ENCODE data around the gene GNAZ. TPM values are rescaled to one million over a fixed set of nuclear protein-coding genes. Genes with fewer than 3 reads are reported as not detected.

The GNAZ gene
- total RNA-seq, 4 donors from 2014 or later, result 4.2 to 8.2 (median 4.8) TPM

- H3K4me1 ChIP-seq, result peaks cover 22 to 31% of the 10 kb centered on the region in 2 donors
- intact Hi-C loops (cut with DNase I), result no loop called here
- no peaks in the 10 kb centered on the region for H3K9me3 ChIP-seq
- no peak overlapping the region for H3K4me3 ChIP-seq (replicated peaks in 1 of 3)
- H3K27ac ChIP-seq, result no peak overlapping the region
- 98 to 100% methylated on average over 3 to 44 of the region's 45 CpGs for WGBS, 2 donors
- no peaks in the 10 kb centered on the region for H3K27me3 ChIP-seq
- DNase-seq, result no peak
- TF ChIP-seq CTCF (IDR thresholded peaks at IDR 0.05), result no peak
- TF ChIP-seq POLR2A (IDR thresholded peaks at IDR 0.05), result no peak
- H3K36me3 ChIP-seq, result no peaks in the 10 kb centered on the region
Observed at GRCh38 chr22:23095733-23096342, 25.5 kb downstream of the GNAZ start.

GRCh38 chr22:23097412-23098229 lies 27.3 kb downstream of the GNAZ start:
- Histone ChIP-seq H3K4me3 (replicated peaks in 1 of 3) (no peak overlapping the region), H3K9me3 (no peaks in the 10 kb centered on the region), H3K27ac (peak overlapping the region; percentile 80 to 90 (median 89)), H3K36me3 (no peaks in the 10 kb centered on the region), H3K4me1 (peaks cover 22 to 33% of the 10 kb centered on the region in 2 donors), H3K27me3 (no peaks in the 10 kb centered on the region)
- TF ChIP-seq CTCF (IDR thresholded peaks at IDR 0.05) (no peak), POLR2A (IDR thresholded peaks at IDR 0.05) (no peak)
- 94% methylated on average over 11 to 13 of the region's 16 CpGs for WGBS, 2 donors
- intact Hi-C loops (cut with DNase I), result no loop called here
- no peak for DNase-seq

GRCh38 chr22:23098230-23098705 lies 27.9 kb downstream of the GNAZ start:
- Histone ChIP-seq H3K4me3 (replicated peaks in 1 of 3) (no peak overlapping the region), H3K36me3 (no peaks in the 10 kb centered on the region), H3K4me1 (peaks cover 22 to 36% of the 10 kb centered on the region in 2 donors), H3K9me3 (no peaks in the 10 kb centered on the region), H3K27me3 (no peaks in the 10 kb centered on the region), H3K27ac (peak overlapping the region; percentile 80 to 90 (median 89))
- intact Hi-C loops (cut with DNase I), result no loop called here
- TF ChIP-seq POLR2A (IDR thresholded peaks at IDR 0.05) (no peak), CTCF (IDR thresholded peaks at IDR 0.05) (no peak)
- no peak for DNase-seq
- WGBS, 2 donors, result 73 to 74% methylated on average over 5 of the region's 5 CpGs

GRCh38 chr22:23098718-23099530 lies 28.6 kb downstream of the GNAZ start:
- Histone ChIP-seq H3K27me3 (no peaks in the 10 kb centered on the region), H3K27ac (peak overlapping the region; percentile 80 to 90 (median 89)), H3K9me3 (no peaks in the 10 kb centered on the region), H3K4me3 (replicated peaks in 1 of 3) (no peak overlapping the region), H3K4me1 (peaks cover 22 to 34% of the 10 kb centered on the region in 2 donors), H3K36me3 (no peaks in the 10 kb centered on the region)
- peak in 1 of 2 donors; percentile 38 for TF ChIP-seq POLR2A (IDR thresholded peaks at IDR 0.05)
- no peak for TF ChIP-seq CTCF (IDR thresholded peaks at IDR 0.05)
- peak; percentile 82 to 83 for DNase-seq
- WGBS, 2 donors, result 10 to 28% methylated on average over 9 to 16 of the region's 28 CpGs
- intact Hi-C loops (cut with DNase I), result no loop called here

Data from thyroid gland (tissue), 4 donors.